K562 (cell line): ENCODE data around the gene CAGE1. TPM values are rescaled to one million over a fixed set of nuclear protein-coding genes. Genes with fewer than 3 reads are reported as not detected.

Experiments
- CC2D1A ChIP-seq: fragments of 450-650 bp; IDR thresholded peaks from 2 replicates; pipeline ENCODE4 v1.6.1; 2017; ENCODE audit warnings: mild to moderate bottlenecking
- ESRRA ChIP-seq: fragments of 450-650 bp; IDR thresholded peaks from 2 replicates; pipeline ENCODE4 v1.6.1; 2014; ENCODE audit warnings: low read depth, mild to moderate bottlenecking, moderate library complexity, borderline replicate concordance
- FIP1L1 ChIP-seq: fragments of 200-400 bp; formaldehyde crosslinking; IDR thresholded peaks from 2 replicates; pipeline ENCODE4 v1.6.1; 2018; ENCODE audit warnings: mild to moderate bottlenecking, low read depth, low read length; ENCODE audit not compliant: poor library complexity, severe bottlenecking
- ZNF644 ChIP-seq: fragments of 200-800 bp; sonication (Bioruptor generic); IDR thresholded peaks from 2 replicates; pipeline ENCODE4 v1.6.1; 2016; ENCODE audit warnings: low read depth, missing genetic modification characterization, missing compliant biosample characterization
- polyA plus RNA-seq, 8 experiments: library from polyadenylated mRNA; depleted of rRNA in 4 of 8; stranded (reverse) in 5 of 8; unstranded in 3 of 8; fragments of >200 nt; fragmentation: Nextera tagmentation in 2 of 8; fragmentation: Illumina TruSeq in 1 of 8; extraction: Ambion mirVana in 2 of 8; extraction: Trizol in 1 of 8; gene quantifications; 2 replicates each; pipeline versions ENCODE4 v1.2.1 to v1.2.3, GENCODE V29; 2011 to 2014; ENCODE audit warnings: inconsistent platforms in 1 of 8, missing spikeins in 1 of 8
- total RNA-seq, 7 experiments: library from RNA; depleted of rRNA in 6 of 7; stranded (reverse); fragments of >200 nt in 6 of 7; fragmentation: Illumina TruSeq in 2 of 7; extraction: Trizol in 2 of 7; gene quantifications; 2 replicates each; pipeline versions ENCODE4 v1.2.1 to v1.2.3, GENCODE V29; 2011 to 2021; ENCODE audit warnings: low replicate concordance in 1 of 7
- TF ChIP-seq, protein P1 (sequence below): fragments of 450-650 bp; conservative IDR thresholded peaks from 2 replicates; pipeline ENCODE4 v1.6.1; 2016; ENCODE audit warnings: missing genetic modification characterization, low read depth, mild to moderate bottlenecking, control low read depth, missing compliant biosample characterization
- TF ChIP-seq, protein P2 (sequence below): IDR thresholded peaks from 2 replicates; pipeline ENCODE4 v1.6.1; 2011; ENCODE audit warnings: borderline replicate concordance, low read depth, mild to moderate bottlenecking, moderate library complexity, low read length; ENCODE audit not compliant: insufficient read depth, poor library complexity, severe bottlenecking
- TF ChIP-seq, protein P3 (sequence below), 3 experiments: fragments of 200-800 bp in 1 of 3; fragments of 250-450 bp in 1 of 3; fragments of 450-650 bp in 1 of 3; sonication (Bioruptor Pico) in 1 of 3; sonication (Bioruptor generic) in 1 of 3; formaldehyde crosslinking in 1 of 3; IDR thresholded peaks; 2 replicates each; pipeline versions ENCODE4 v1.6.1 to v1.8.0; 2016 to 2022; ENCODE audit warnings: mild to moderate bottlenecking in 2 of 3, missing genetic modification characterization in 2 of 3, missing compliant biosample characterization in 1 of 3, moderate library complexity in 1 of 3

Gene CAGE1
- total and polyA plus RNA-seq, 9 of the 15 experiments (the other 6 are each of a cell fraction or from before 2014, with no cell fraction given), result 0.13 to 0.33 (median 0.18) TPM; not detected in 4

DNA sequence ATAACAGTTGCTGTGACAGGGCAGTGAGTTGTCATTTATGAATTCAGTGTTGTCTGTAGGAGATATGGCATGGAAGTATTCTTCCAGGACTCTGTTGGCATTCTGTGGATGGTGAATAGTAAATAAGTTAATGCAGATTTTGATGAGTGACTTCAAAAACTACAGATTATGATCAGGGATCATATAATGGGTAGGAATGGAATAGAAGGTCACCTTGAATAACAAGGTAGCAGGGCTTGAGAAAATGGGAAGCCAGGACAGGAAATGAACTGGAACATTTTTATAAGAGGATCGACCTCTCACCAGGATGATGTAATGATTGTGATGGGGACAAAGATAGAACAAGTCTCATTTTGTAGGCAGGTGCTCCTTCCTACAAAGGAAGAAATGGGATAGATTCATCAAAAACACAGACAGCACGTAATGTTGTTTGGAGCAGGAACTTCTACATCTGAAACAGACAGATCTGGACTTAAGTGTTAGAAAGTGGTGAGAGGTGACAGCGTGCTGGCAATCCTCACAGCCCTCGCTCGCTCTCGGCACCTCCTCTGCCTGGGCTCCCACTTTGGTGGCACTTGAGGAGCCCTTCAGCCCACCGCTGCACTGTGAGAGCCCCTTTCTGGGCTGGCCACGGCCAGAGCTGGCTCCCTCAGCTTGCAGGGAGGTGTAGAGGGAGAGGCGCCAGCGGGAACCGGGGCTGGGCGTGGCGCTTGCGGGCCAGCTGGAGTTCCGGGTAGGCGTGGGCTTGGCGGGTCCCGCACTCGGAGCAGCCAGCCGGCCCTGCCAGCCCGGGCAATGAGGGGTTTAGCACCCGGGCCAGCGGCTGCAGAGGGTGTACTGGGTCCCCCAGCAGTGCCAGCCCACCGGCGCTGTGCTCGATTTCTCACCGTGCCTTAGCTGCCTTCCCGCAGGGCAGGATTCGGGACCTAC is 45.7 kb downstream of the CAGE1 start (continued):
- TF ChIP-seq, protein P1, sequence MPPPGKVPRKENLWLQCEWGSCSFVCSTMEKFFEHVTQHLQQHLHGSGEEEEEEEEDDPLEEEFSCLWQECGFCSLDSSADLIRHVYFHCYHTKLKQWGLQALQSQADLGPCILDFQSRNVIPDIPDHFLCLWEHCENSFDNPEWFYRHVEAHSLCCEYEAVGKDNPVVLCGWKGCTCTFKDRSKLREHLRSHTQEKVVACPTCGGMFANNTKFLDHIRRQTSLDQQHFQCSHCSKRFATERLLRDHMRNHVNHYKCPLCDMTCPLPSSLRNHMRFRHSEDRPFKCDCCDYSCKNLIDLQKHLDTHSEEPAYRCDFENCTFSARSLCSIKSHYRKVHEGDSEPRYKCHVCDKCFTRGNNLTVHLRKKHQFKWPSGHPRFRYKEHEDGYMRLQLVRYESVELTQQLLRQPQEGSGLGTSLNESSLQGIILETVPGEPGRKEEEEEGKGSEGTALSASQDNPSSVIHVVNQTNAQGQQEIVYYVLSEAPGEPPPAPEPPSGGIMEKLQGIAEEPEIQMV (tag), result no peak
- TF ChIP-seq ZNF644 (tag), result no peak
- TF ChIP-seq CC2D1A, result no peak
- no peak for TF ChIP-seq FIP1L1
- TF ChIP-seq, protein P2, sequence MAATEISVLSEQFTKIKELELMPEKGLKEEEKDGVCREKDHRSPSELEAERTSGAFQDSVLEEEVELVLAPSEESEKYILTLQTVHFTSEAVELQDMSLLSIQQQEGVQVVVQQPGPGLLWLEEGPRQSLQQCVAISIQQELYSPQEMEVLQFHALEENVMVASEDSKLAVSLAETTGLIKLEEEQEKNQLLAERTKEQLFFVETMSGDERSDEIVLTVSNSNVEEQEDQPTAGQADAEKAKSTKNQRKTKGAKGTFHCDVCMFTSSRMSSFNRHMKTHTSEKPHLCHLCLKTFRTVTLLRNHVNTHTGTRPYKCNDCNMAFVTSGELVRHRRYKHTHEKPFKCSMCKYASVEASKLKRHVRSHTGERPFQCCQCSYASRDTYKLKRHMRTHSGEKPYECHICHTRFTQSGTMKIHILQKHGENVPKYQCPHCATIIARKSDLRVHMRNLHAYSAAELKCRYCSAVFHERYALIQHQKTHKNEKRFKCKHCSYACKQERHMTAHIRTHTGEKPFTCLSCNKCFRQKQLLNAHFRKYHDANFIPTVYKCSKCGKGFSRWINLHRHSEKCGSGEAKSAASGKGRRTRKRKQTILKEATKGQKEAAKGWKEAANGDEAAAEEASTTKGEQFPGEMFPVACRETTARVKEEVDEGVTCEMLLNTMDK, result no peak
- TF ChIP-seq, protein P3, sequence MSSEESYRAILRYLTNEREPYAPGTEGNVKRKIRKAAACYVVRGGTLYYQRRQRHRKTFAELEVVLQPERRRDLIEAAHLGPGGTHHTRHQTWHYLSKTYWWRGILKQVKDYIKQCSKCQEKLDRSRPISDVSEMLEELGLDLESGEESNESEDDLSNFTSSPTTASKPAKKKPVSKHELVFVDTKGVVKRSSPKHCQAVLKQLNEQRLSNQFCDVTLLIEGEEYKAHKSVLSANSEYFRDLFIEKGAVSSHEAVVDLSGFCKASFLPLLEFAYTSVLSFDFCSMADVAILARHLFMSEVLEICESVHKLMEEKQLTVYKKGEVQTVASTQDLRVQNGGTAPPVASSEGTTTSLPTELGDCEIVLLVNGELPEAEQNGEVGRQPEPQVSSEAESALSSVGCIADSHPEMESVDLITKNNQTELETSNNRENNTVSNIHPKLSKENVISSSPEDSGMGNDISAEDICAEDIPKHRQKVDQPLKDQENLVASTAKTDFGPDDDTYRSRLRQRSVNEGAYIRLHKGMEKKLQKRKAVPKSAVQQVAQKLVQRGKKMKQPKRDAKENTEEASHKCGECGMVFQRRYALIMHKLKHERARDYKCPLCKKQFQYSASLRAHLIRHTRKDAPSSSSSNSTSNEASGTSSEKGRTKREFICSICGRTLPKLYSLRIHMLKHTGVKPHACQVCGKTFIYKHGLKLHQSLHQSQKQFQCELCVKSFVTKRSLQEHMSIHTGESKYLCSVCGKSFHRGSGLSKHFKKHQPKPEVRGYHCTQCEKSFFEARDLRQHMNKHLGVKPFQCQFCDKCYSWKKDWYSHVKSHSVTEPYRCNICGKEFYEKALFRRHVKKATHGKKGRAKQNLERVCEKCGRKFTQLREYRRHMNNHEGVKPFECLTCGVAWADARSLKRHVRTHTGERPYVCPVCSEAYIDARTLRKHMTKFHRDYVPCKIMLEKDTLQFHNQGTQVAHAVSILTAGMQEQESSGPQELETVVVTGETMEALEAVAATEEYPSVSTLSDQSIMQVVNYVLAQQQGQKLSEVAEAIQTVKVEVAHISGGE (CRISPR knock-in tag; IDR thresholded peaks at IDR 0.05), result no peak
- peak; percentile 59; the same call in 1 of the 2 replicates for TF ChIP-seq ESRRA
